OCI-LY1 (cell line): ENCODE measurements around the gene SIGLEC1.

Experiments
- H2AFZ ChIP-seq: fragments of 200-600 bp; sonication (generic), shearing (Covaris generic); 2 replicates; pipeline ENCODE4 v1.6.0; 2014; ENCODE audit warnings: antibody characterized with exemption, mild to moderate bottlenecking, low read length
- H3F3A ChIP-seq: fragments of 200-600 bp; sonication (generic), shearing (Covaris generic); 2 replicates; pipeline ENCODE4 v1.6.0; 2014; ENCODE audit warnings: mild to moderate bottlenecking, antibody characterized with exemption, low read length, moderate library complexity; ENCODE audit not compliant: insufficient read depth
- H3K27ac ChIP-seq: fragments of 200-600 bp; sonication (generic); 2 replicates; pipeline ENCODE4 v1.5.1; 2014; ENCODE audit warnings: low read length, mixed run types, mild to moderate bottlenecking, low read depth; ENCODE audit not compliant: poor library complexity, severe bottlenecking
- H3K27me3 ChIP-seq: fragments of 200-600 bp; sonication (generic); 2 replicates; pipeline ENCODE4 v1.6.0; 2014; ENCODE audit warnings: antibody characterized with exemption, mild to moderate bottlenecking, low read length, moderate library complexity; ENCODE audit not compliant: insufficient read depth
- H3K36me3 ChIP-seq: fragments of 200-600 bp; sonication (generic); 2 replicates; pipeline ENCODE4 v1.6.1; 2014; ENCODE audit warnings: mild to moderate bottlenecking, antibody characterized with exemption, low read length, moderate library complexity, mixed read lengths; ENCODE audit not compliant: insufficient read depth
- H3K4me1 ChIP-seq: fragments of 200-600 bp; sonication (generic); 2 replicates; pipeline ENCODE4 v1.5.1; 2014; ENCODE audit warnings: mild to moderate bottlenecking, low read length, moderate library complexity; ENCODE audit not compliant: insufficient read depth, severe bottlenecking
- H3K4me2 ChIP-seq: fragments of 200-600 bp; sonication (generic), shearing (Covaris generic); 2 replicates; pipeline ENCODE4 v1.6.1; 2014; ENCODE audit warnings: low read length
- H3K4me3 ChIP-seq: fragments of 200-600 bp; sonication (generic); 2 replicates; pipeline ENCODE4 v1.5.1; 2014; ENCODE audit warnings: low read length, low read depth, mild to moderate bottlenecking, mixed read lengths; ENCODE audit not compliant: poor library complexity, severe bottlenecking
- H3K79me2 ChIP-seq: fragments of 200-600 bp; shearing (Covaris generic); 2 replicates; pipeline ENCODE4 v1.6.1; 2016; ENCODE audit warnings: mixed run types, low read length, mixed read lengths; ENCODE audit not compliant: insufficient read depth
- H3K9ac ChIP-seq: fragments of 200-600 bp; sonication (generic), shearing (Covaris generic); 2 replicates; pipeline ENCODE4 v1.6.1; 2014; ENCODE audit warnings: mild to moderate bottlenecking, low read length, mixed read lengths
- H3K9me2 ChIP-seq: fragments of 200-600 bp; sonication (generic), shearing (Covaris generic); 2 replicates; pipeline ENCODE4 v1.6.1; 2014; ENCODE audit warnings: low read depth, mild to moderate bottlenecking, low read length, mixed read lengths
- H3K9me3 ChIP-seq: fragments of 200-600 bp; shearing (Covaris generic); 2 replicates; pipeline ENCODE4 v1.6.1; 2014; ENCODE audit warnings: low read length, mixed read lengths
- H4K20me1 ChIP-seq: fragments of 200-600 bp; sonication (generic), shearing (Covaris generic); 2 replicates; pipeline ENCODE4 v1.6.0; 2016; ENCODE audit warnings: mild to moderate bottlenecking, low read length; ENCODE audit not compliant: insufficient read depth
- CTCF ChIP-seq: fragments of 200-600 bp; sonication (generic), shearing (Covaris generic); IDR thresholded peaks from 2 replicates; pipeline ENCODE4 v1.5.1; 2017; ENCODE audit warnings: mild to moderate bottlenecking, antibody characterized with exemption, low read length, moderate library complexity, mixed read lengths
- EZH2 ChIP-seq: fragments of 200-600 bp; sonication (generic), shearing (Covaris generic); IDR thresholded peaks from 2 replicates; pipeline ENCODE4 v1.8.0; 2017; ENCODE audit warnings: borderline replicate concordance, mixed run types, mild to moderate bottlenecking, antibody characterized with exemption, low read length, moderate library complexity, mixed read lengths

The SIGLEC1 gene

GRCh38 chr20:3735768-3736167 lies 23.4 kb upstream of the SIGLEC1 start:
- Histone ChIP-seq H3K36me3 (no peaks in the 10 kb centered on the region), H3K9ac (no peak overlapping the region), H3K27ac (no peak overlapping the region), H4K20me1 (no peaks in the 10 kb centered on the region), H3K4me2 (no peak overlapping the region), H3K4me1 (no peaks in the 10 kb centered on the region), H3K27me3 (peaks cover 6% of the 10 kb centered on the region), H3F3A (no peaks in the 10 kb centered on the region), H3K4me3 (no peak overlapping the region), H3K9me2 (no peaks in the 10 kb centered on the region), H3K9me3 (no peaks in the 10 kb centered on the region), H2AFZ (no peak overlapping the region), H3K79me2 (no peaks in the 10 kb centered on the region)
- TF ChIP-seq EZH2 (no peak), CTCF (no peak)

GRCh38 chr20:3734111-3734843 lies 21.9 kb upstream of the SIGLEC1 start:
- Histone ChIP-seq H3K4me1 (no peaks in the 10 kb centered on the region), H3K9me3 (no peaks in the 10 kb centered on the region), H3K27ac (no peak overlapping the region), H3F3A (no peaks in the 10 kb centered on the region), H3K9ac (no peak overlapping the region), H3K36me3 (no peaks in the 10 kb centered on the region), H3K27me3 (peaks cover 6% of the 10 kb centered on the region), H3K9me2 (no peaks in the 10 kb centered on the region), H4K20me1 (no peaks in the 10 kb centered on the region), H3K4me3 (no peak overlapping the region), H3K79me2 (no peaks in the 10 kb centered on the region), H3K4me2 (no peak overlapping the region), H2AFZ (no peak overlapping the region)
- TF ChIP-seq EZH2 (no peak), CTCF (no peak)

- no peaks in the 10 kb centered on the region for H3K9me3 ChIP-seq
- no peaks in the 10 kb centered on the region for H3K4me1 ChIP-seq
- no peaks in the 10 kb centered on the region for H3F3A ChIP-seq
- H3K27me3 ChIP-seq, result peaks cover 6% of the 10 kb centered on the region
- no peaks in the 10 kb centered on the region for H3K79me2 ChIP-seq
- no peak overlapping the region for H3K4me3 ChIP-seq
- H2AFZ ChIP-seq, result no peak overlapping the region
- H3K27ac ChIP-seq, result no peak overlapping the region
- no peak overlapping the region for H3K4me2 ChIP-seq
- no peaks in the 10 kb centered on the region for H4K20me1 ChIP-seq
- H3K36me3 ChIP-seq, result no peaks in the 10 kb centered on the region
- H3K9me2 ChIP-seq, result no peaks in the 10 kb centered on the region
- no peak for TF ChIP-seq CTCF
- no peak for TF ChIP-seq EZH2
- H3K9ac ChIP-seq, result no peak overlapping the region
These were observed 21.0 kb upstream of the SIGLEC1 start for GRCh38 chr20:3733119-3733995.
